HCT116 (cell line): ENCODE data around the gene MRPS35. TPM values are rescaled to one million over a fixed set of nuclear protein-coding genes. Genes with fewer than 3 reads are reported as not detected.

ENCODE experiments used
- ATAC-seq: fragments of 200-7000 bp; cut with Tn5 transposase; 2 replicates; pipeline ENCODE4 v1.9.1; 2020; ENCODE audit warnings: mild to moderate bottlenecking, moderate library complexity
- BruUV-seq: library from RNA; stranded (reverse); fragments of 400-500 nt; replicated peaks from 2 replicates; lab custom pipeline; 2021; lab: Mats Ljungman, UMichigan
- CTCF ChIA-PET: fragments of 300-600 bp; sonication (Branson Sonifier 250); formaldehyde crosslinking; loops from one replicate; lab custom pipeline; 2021; ENCODE audit warnings: antibody characterized with exemption; lab: Charles Lee
- POLR2A ChIA-PET: fragments of 300-600, 350-600 bp; sonication (Branson Sonifier 250); formaldehyde crosslinking; loops from one replicate; lab custom pipeline; 2021; ENCODE audit warnings: antibody characterized with exemption; lab: Charles Lee
- RAD21 ChIA-PET, 2 experiments: fragments of 300-600 bp; sonication (Branson Sonifier 250); formaldehyde crosslinking; loops; one replicate each; lab custom pipeline; 2023; ENCODE audit warnings: low total read pairs in 2 of 2; ENCODE audit not compliant: uncharacterized antibody in 2 of 2, unreplicated experiment in 2 of 2, low non-redundant PET in 1 of 2; lab: Charles Lee
- DNase-seq: peaks from one replicate; pipeline ENCODE4 v3.0.0-alpha.2; 2010; ENCODE audit warnings: low read depth, low spot score
- H2AFZ ChIP-seq: fragments of 200-600 bp; shearing (Covaris generic), sonication (generic); 2 replicates; pipeline ENCODE4 v1.6.1; 2017; ENCODE audit warnings: low read depth, mixed run types, mixed read lengths, antibody characterized with exemption, low read length; ENCODE audit not compliant: poor library complexity, severe bottlenecking
- H3K27ac ChIP-seq: 2 replicates; pipeline ENCODE4 v1.5.1; 2012; ENCODE audit warnings: low read depth, low read length
- H3K27me3 ChIP-seq: fragments of 200-600 bp; sonication (generic); 2 replicates; pipeline ENCODE4 v1.6.1; 2016; ENCODE audit warnings: mixed run types, low read length, mixed read lengths; ENCODE audit not compliant: insufficient read depth
- H3K36me3 ChIP-seq, 2 experiments: fragments of 200-500 bp in 1 of 2; fragments of 200-600 bp in 1 of 2; sonication (Bioruptor generic) in 1 of 2; sonication (generic) in 1 of 2; 2 replicates each; pipeline versions ENCODE4 v1.5.1 to v1.6.1; 2014 to 2016; ENCODE audit warnings: low read length in 2 of 2, inconsistent platforms in 1 of 2, mixed read lengths in 1 of 2, mixed run types in 1 of 2; ENCODE audit not compliant: insufficient read depth in 2 of 2, control insufficient read depth in 1 of 2
- H3K4me1 ChIP-seq, 2 experiments: fragments of 200-600 bp in 1 of 2; sonication (generic) in 1 of 2; 2 replicates each; pipeline versions ENCODE4 v1.5.1 to v1.6.1; 2012 to 2017; ENCODE audit warnings: low read length in 2 of 2, inconsistent platforms in 1 of 2, mild to moderate bottlenecking in 1 of 2, mixed read lengths in 1 of 2, mixed run types in 1 of 2, moderate library complexity in 1 of 2; ENCODE audit not compliant: insufficient read depth in 2 of 2, control insufficient read depth in 1 of 2
- H3K4me2 ChIP-seq: fragments of 200-600 bp; sonication (generic); 2 replicates; pipeline ENCODE4 v1.6.1; 2017; ENCODE audit warnings: mixed run types, low read length, mixed read lengths
- H3K4me3 ChIP-seq, 2 experiments: fragments of 200-600 bp in 1 of 2; sonication (generic) in 1 of 2; replicated peaks in 1 of 2; 2 replicates each; pipeline ENCODE4 v1.5.1; 2011 to 2016; ENCODE audit warnings: low read length in 2 of 2, control low read depth in 1 of 2, low read depth in 1 of 2, mild to moderate bottlenecking in 1 of 2, mixed read lengths in 1 of 2, mixed run types in 1 of 2
- H3K79me2 ChIP-seq: fragments of 200-600 bp; sonication (generic); 2 replicates; pipeline ENCODE4 v1.6.1; 2017; ENCODE audit warnings: mild to moderate bottlenecking, mixed run types, low read length, moderate library complexity, mixed read lengths; ENCODE audit not compliant: insufficient read depth
- H3K9ac ChIP-seq: fragments of 200-600 bp; sonication (generic); 2 replicates; pipeline ENCODE4 v1.6.1; 2016; ENCODE audit warnings: low read length, mixed read lengths
- H3K9me2 ChIP-seq: fragments of 200-600 bp; sonication (generic), shearing (Covaris generic); 2 replicates; pipeline ENCODE4 v1.6.1; 2017; ENCODE audit warnings: mixed run types, mild to moderate bottlenecking, moderate library complexity; ENCODE audit not compliant: insufficient read depth
- H3K9me3 ChIP-seq, 2 experiments: fragments of 200-500 bp in 1 of 2; fragments of 200-600 bp in 1 of 2; sonication (Bioruptor generic) in 1 of 2; sonication (generic) in 1 of 2; 2 replicates each; pipeline ENCODE4 v1.6.1; 2014 to 2017; ENCODE audit warnings: low read length in 2 of 2, mixed read lengths in 2 of 2, inconsistent platforms in 1 of 2, low read depth in 1 of 2, mild to moderate bottlenecking in 1 of 2, mixed run types in 1 of 2, moderate library complexity in 1 of 2; ENCODE audit not compliant: control insufficient read depth in 1 of 2, insufficient read depth in 1 of 2
- H4K20me1 ChIP-seq: fragments of 200-600 bp; sonication (generic), shearing (Covaris generic); 2 replicates; pipeline ENCODE4 v1.6.1; 2017; ENCODE audit warnings: mixed run types, mild to moderate bottlenecking, moderate library complexity; ENCODE audit not compliant: insufficient read depth
- SP1 ChIP-seq: IDR thresholded peaks from 2 replicates; pipeline ENCODE4 v1.6.1; 2012; ENCODE audit warnings: low read depth
- YY1 ChIP-seq: IDR thresholded peaks from 2 replicates; pipeline ENCODE4 v1.6.1; 2011; ENCODE audit warnings: low read length, low read depth, moderate library complexity, mild to moderate bottlenecking; ENCODE audit not compliant: insufficient replicate concordance; ENCODE audit errors: extremely low read depth
- ZBTB33 ChIP-seq: IDR thresholded peaks from 2 replicates; pipeline ENCODE4 v1.6.1; 2011; ENCODE audit warnings: mild to moderate bottlenecking, low read length, moderate library complexity; ENCODE audit not compliant: insufficient replicate concordance; ENCODE audit errors: extremely low read depth
- intact Hi-C: fragments of 100-400 bp; cut with micrococcal nuclease; formaldehyde crosslinking; loops from 2 replicates; pipeline ENCODE4 v1.10.0; 2022
- total RNA-seq: library from RNA; stranded (reverse); gene quantifications from one replicate; pipeline ENCODE4 v1.2.1, GENCODE V29; 2021; ENCODE audit not compliant: unreplicated experiment

The MRPS35 gene
- total RNA-seq, 1 experiment from 2014 or later = 55.4 TPM

GRCh38 chr12:27680619-27681018, 30.0 kb upstream of the MRPS35 start:
- Histone ChIP-seq H3K4me3 (no peak overlapping the region), H3K4me2 (no peak overlapping the region), H3K27me3 (no peaks in the 10 kb centered on the region), H3K79me2 (no peaks in the 10 kb centered on the region), H3K9me3 (no peaks in the 10 kb centered on the region), H3K4me1 (no peaks in the 10 kb centered on the region), H3K36me3 (peaks cover 15 to 18% of the 10 kb centered on the region in 2 experiments; a peak in 3 of 4 replicates), H4K20me1 (no peaks in the 10 kb centered on the region), H2AFZ (no peak overlapping the region), H3K27ac (no peak overlapping the region), H3K9ac (no peak overlapping the region), H3K9me2 (no peaks in the 10 kb centered on the region)
- no peak for TF ChIP-seq ZBTB33
- RAD21 ChIA-PET = no interaction called here
- intact Hi-C loops = no loop called here
- POLR2A ChIA-PET = no interaction called here
- DNase-seq (no peak), ATAC-seq (no peak)
- CTCF ChIA-PET = no interaction called here
- BruUV-seq = no TSS peak

- Histone ChIP-seq H3K36me3 (peaks cover 15 to 18% of the 10 kb centered on the region in 2 experiments; a peak in 3 of 4 replicates), H3K9me2 (no peaks in the 10 kb centered on the region), H3K4me3 (no peak overlapping the region), H3K9me3 (no peaks in the 10 kb centered on the region), H3K27ac (no peak overlapping the region), H3K4me2 (no peak overlapping the region), H4K20me1 (no peaks in the 10 kb centered on the region), H2AFZ (no peak overlapping the region), H3K79me2 (no peaks in the 10 kb centered on the region), H3K9ac (no peak overlapping the region), H3K27me3 (no peaks in the 10 kb centered on the region), H3K4me1 (no peaks in the 10 kb centered on the region)
- intact Hi-C loops = no loop called here
- DNase-seq = no peak
- ChIA-PET CTCF (no interaction called here), POLR2A (no interaction called here), RAD21 (no interaction called here)
- BruUV-seq = no TSS peak
- no peak for ATAC-seq
- no peak for TF ChIP-seq SP1
- TF ChIP-seq YY1 = no peak
These were observed 28.1 kb upstream of the MRPS35 start for GRCh38 chr12:27682534-27682933.
